ENCODE results near the gene FCHSD2.

GRCh38 chr11:73034777-73035176, 107.3 kb downstream of the FCHSD2 start:
- TF ChIP-seq EZH2 (IDR thresholded peaks at IDR 0.05; ENCODE audit: borderline replicate concordance, low read depth, low read length, severe bottlenecking), result no peak
- TF ChIP-seq FOS (IDR thresholded peaks at IDR 0.05; ENCODE audit: borderline replicate concordance, insufficient read depth, low read length), result no peak

Measured in endothelial cell of umbilical vein (primary cell).